Smooth muscle cell of the umbilical artery (primary cell): Measurements from ENCODE around the gene POU2F2. TPM values are rescaled to one million over a fixed set of nuclear protein-coding genes. Genes with fewer than 3 reads are reported as not detected.

Source experiments
- total RNA-seq: library from RNA; depleted of rRNA; stranded (reverse); fragments of >200 nt; gene quantifications from 2 replicates; pipeline ENCODE4 v1.2.3, GENCODE V29; 2014

The POU2F2 gene
- 1.5 and 11.8 TPM in 2 replicates for total RNA-seq

GRCh38 chr19:42132030-42132628 lies at the start of gene POU2F2:
Gene POU2F2 (minus strand): TSS chr19:42132446. CDS start chr19:42132411, 35 bp downstream.

GRCh38 chr19:42075616-42076379 lies 56.4 kb downstream of the POU2F2 start, which contains the start of gene ZNF574:
Gene ZNF574 (plus strand): TSS chr19:42076166. CDS start chr19:42078607, 2,441 bp downstream.

GRCh38 chr19:42069619-42070351 lies 62.5 kb downstream of the POU2F2 start, which contains the start of gene GRIK5:
Gene GRIK5 (minus strand): TSS chr19:42070206. CDS start chr19:42065770, 4,436 bp downstream.

Other genes with a start within 250 kb of the POU2F2 start
- gene ARHGEF1, start 249.3 kb downstream of the POU2F2 start, total RNA-seq, result 22.3 and 50.6 TPM in 2 replicates
- gene ERFL, start 204.0 kb downstream of the POU2F2 start, total RNA-seq, result 0.09 TPM in 1 of 2 replicates, not detected in the other
- 104 and 197 TPM in 2 replicates for gene RABAC1, start 173.1 kb downstream of the POU2F2 start, total RNA-seq
- gene ATP1A3, start 138.2 kb downstream of the POU2F2 start, total RNA-seq, result under 0.01 and 0.14 TPM in 2 replicates
- under 0.01 and 0.09 TPM in 2 replicates for gene GRIK5, start 62.2 kb downstream of the POU2F2 start, total RNA-seq
- 9.5 and 14.3 TPM in 2 replicates for gene ZNF574, start 56.3 kb downstream of the POU2F2 start, total RNA-seq
- gene DEDD2, start 85.2 kb upstream of the POU2F2 start, total RNA-seq, result 19.3 and 24.5 TPM in 2 replicates
- gene ZNF526, start 87.9 kb upstream of the POU2F2 start, total RNA-seq, result 11.0 and 16.1 TPM in 2 replicates
- 17.2 and 33.1 TPM in 2 replicates for gene GSK3A, start 110.2 kb upstream of the POU2F2 start, total RNA-seq
- 12.2 and 36.0 TPM in 2 replicates for gene ERF, start 122.7 kb upstream of the POU2F2 start, total RNA-seq
- 23.5 and 48.3 TPM in 2 replicates for gene CIC, start 136.8 kb upstream of the POU2F2 start, total RNA-seq
- gene PRR19, start 169.7 kb upstream of the POU2F2 start, total RNA-seq, result 0.37 TPM in 1 of 2 replicates, not detected in the other
- 15.1 and 19.6 TPM in 2 replicates for gene PAFAH1B3, start 170.2 kb upstream of the POU2F2 start, total RNA-seq
- gene TMEM145, start 180.9 kb upstream of the POU2F2 start, total RNA-seq, result not detected in 2 replicates
- 45.7 and 52.1 TPM in 2 replicates for gene MEGF8, start 193.2 kb upstream of the POU2F2 start, total RNA-seq